Frontal cortex (tissue), 1 donor: Measurements from ENCODE around the gene NHERF2. TPM values are rescaled to one million over a fixed set of nuclear protein-coding genes. Genes with fewer than 3 reads are reported as not detected.

Experiments used
- small RNA-seq: library from RNA; depleted of rRNA; stranded (forward); fragments of <200 nt; gene quantifications from one replicate; pipeline ENCODE3, GENCODE V24; 2014
- total RNA-seq: library from RNA; depleted of rRNA; stranded (reverse); fragments of >200 nt; gene quantifications from one replicate; pipeline ENCODE4 v1.2.3, GENCODE V29; 2014

Gene NHERF2
- total RNA-seq, 1 donor from 2014 or later, result 13.5 TPM

Small RNA genes within 50 kb of the gene (small RNA-seq; reads per million reads assigned to genes)
- not detected for gene RN7SL219P

Other genes with a start within 250 kb of the NHERF2 start
- gene SPSB3, start 244.3 kb upstream of the NHERF2 start, total RNA-seq, result 57.9 TPM
- gene NUBP2, start 243.9 kb upstream of the NHERF2 start, total RNA-seq, result 37.9 TPM
- gene IGFALS, start 233.2 kb upstream of the NHERF2 start, total RNA-seq, result under 0.01 TPM
- gene HAGH, start 200.1 kb upstream of the NHERF2 start, total RNA-seq, result 51.8 TPM
- gene FAHD1, start 199.7 kb upstream of the NHERF2 start, total RNA-seq, result 64.0 TPM
- 0.41 TPM for gene MEIOB, start 154.7 kb upstream of the NHERF2 start, total RNA-seq
- not detected for gene HS3ST6, start 108.5 kb upstream of the NHERF2 start, total RNA-seq
- 4.1 TPM for gene MSRB1, start 83.7 kb upstream of the NHERF2 start, total RNA-seq
- gene RPL3L, start 72.2 kb upstream of the NHERF2 start, total RNA-seq, result not detected
- gene NDUFB10, start 67.4 kb upstream of the NHERF2 start, total RNA-seq, result 76.6 TPM
- 1,930 TPM for gene RPS2, start 62.1 kb upstream of the NHERF2 start, total RNA-seq
- gene RNF151, start 60.0 kb upstream of the NHERF2 start, total RNA-seq, result not detected
- gene TBL3, start 54.8 kb upstream of the NHERF2 start, total RNA-seq, result 11.0 TPM
- 1.2 TPM for gene NOXO1, start 45.4 kb upstream of the NHERF2 start, total RNA-seq
- gene GFER, start 42.7 kb upstream of the NHERF2 start, total RNA-seq, result 12.6 TPM
- gene SYNGR3, start 36.9 kb upstream of the NHERF2 start, total RNA-seq, result 71.3 TPM
- gene ZNF598, start 17.1 kb upstream of the NHERF2 start, total RNA-seq, result 5.7 TPM
- not detected for gene NPW, start 7.1 kb upstream of the NHERF2 start, total RNA-seq
- 33.4 TPM for gene NTHL1, start 20.9 kb downstream of the NHERF2 start, total RNA-seq
- gene TSC2, start 21.1 kb downstream of the NHERF2 start, total RNA-seq, result 39.5 TPM
- 58.3 TPM for gene PKD1, start 109.0 kb downstream of the NHERF2 start, total RNA-seq
- 4.1 TPM for gene RAB26, start 121.7 kb downstream of the NHERF2 start, total RNA-seq
- gene TRAF7, start 128.9 kb downstream of the NHERF2 start, total RNA-seq, result 25.7 TPM
- gene CASKIN1, start 169.7 kb downstream of the NHERF2 start, total RNA-seq, result 15.9 TPM
- gene MLST8, start 178.6 kb downstream of the NHERF2 start, total RNA-seq, result 6.9 TPM
- gene BRICD5, start 184.0 kb downstream of the NHERF2 start, total RNA-seq, result 4.5 TPM
- 10.2 TPM for gene PGP, start 187.9 kb downstream of the NHERF2 start, total RNA-seq
- gene E4F1, start 196.7 kb downstream of the NHERF2 start, total RNA-seq, result 27.3 TPM
- 2.4 TPM for gene DNASE1L2, start 209.5 kb downstream of the NHERF2 start, total RNA-seq
- gene ECI1, start 224.7 kb downstream of the NHERF2 start, total RNA-seq, result 10.2 TPM
- gene RNPS1, start 241.2 kb downstream of the NHERF2 start, total RNA-seq, result 81.1 TPM